Measurements from ENCODE around the gene ZG16B. TPM values are rescaled to one million over a fixed set of nuclear protein-coding genes. Genes with fewer than 3 reads are reported as not detected.

ZG16B gene
- total and polyA plus RNA-seq, 2 donors (not counting 1 experiment from before 2014, with no cell fraction given) = not detected

GRCh38 chr16:2831203-2831602 lies 1.1 kb downstream of the ZG16B start:
- ChIA-PET POLR2A (no interaction called here), CTCF (no interaction called here)
- no peak overlapping the region for H3K27ac Mint-ChIP-seq
- WGBS (ENCODE audit: insufficient coverage) = 95% methylated on average over 15 of the region's 15 CpGs
- no peaks in the 10 kb centered on the region for H3K9me3 Mint-ChIP-seq (ENCODE audit: insufficient read depth)
- no peaks in the 10 kb centered on the region for H3K36me3 ChIP-seq (replicated peaks in 1 of 2; ENCODE audit: control extremely low read depth in 1 of 2, control insufficient read depth in 1 of 2, extremely low read depth in 1 of 2, insufficient read depth in 2 of 2, low read length in 1 of 2)
- H3K4me3 Mint-ChIP-seq = no peak overlapping the region
- peaks cover 0 to 34% (median 5%) of the 10 kb centered on the region in 4 experiments for H3K27me3 ChIP-seq (replicated peaks in 1 of 4; ENCODE audit: control extremely low read depth in 1 of 4, control insufficient read depth in 3 of 4, insufficient read depth in 4 of 4, low read length in 3 of 4)
- no peaks in the 10 kb centered on the region for H3K4me1 ChIP-seq (ENCODE audit: control insufficient read depth in 2 of 2, insufficient read depth in 2 of 2, low read length in 2 of 2)
- no peak overlapping the region for H3K27ac ChIP-seq (ENCODE audit: low read length in 2 of 2)
- no peak overlapping the region for H2AFZ ChIP-seq (ENCODE audit: insufficient read depth, low read depth, low read length, poor library complexity, severe bottlenecking)
- peaks cover 27% of the 10 kb centered on the region for H3K27me3 Mint-ChIP-seq
- no peaks in the 10 kb centered on the region for H4K20me1 ChIP-seq (ENCODE audit: control insufficient read depth, insufficient read depth, low read length, poor library complexity, severe bottlenecking)
- H3K9ac ChIP-seq (ENCODE audit: low read length) = no peak overlapping the region
- H3K4me3 ChIP-seq (ENCODE audit: control extremely low read depth in 1 of 5, extremely low read depth in 1 of 5, insufficient read depth in 1 of 5, low read depth in 2 of 5, low read length in 4 of 5) = no peak overlapping the region
- no peaks in the 10 kb centered on the region for H3K9me3 ChIP-seq (ENCODE audit: control extremely low read depth in 1 of 3, control insufficient read depth in 2 of 3, insufficient read depth in 1 of 3, low read length in 2 of 3)
- ATAC-seq (ENCODE audit: low read depth) (no peak), DNase-seq (no peak)
- no peaks in the 10 kb centered on the region for H3K4me1 Mint-ChIP-seq
- intact Hi-C loops (cut with micrococcal nuclease) = no loop called here
- no peaks in the 10 kb centered on the region for H3K79me2 ChIP-seq (ENCODE audit: control insufficient read depth, insufficient read depth, low read length)
- TF ChIP-seq, protein P1, sequence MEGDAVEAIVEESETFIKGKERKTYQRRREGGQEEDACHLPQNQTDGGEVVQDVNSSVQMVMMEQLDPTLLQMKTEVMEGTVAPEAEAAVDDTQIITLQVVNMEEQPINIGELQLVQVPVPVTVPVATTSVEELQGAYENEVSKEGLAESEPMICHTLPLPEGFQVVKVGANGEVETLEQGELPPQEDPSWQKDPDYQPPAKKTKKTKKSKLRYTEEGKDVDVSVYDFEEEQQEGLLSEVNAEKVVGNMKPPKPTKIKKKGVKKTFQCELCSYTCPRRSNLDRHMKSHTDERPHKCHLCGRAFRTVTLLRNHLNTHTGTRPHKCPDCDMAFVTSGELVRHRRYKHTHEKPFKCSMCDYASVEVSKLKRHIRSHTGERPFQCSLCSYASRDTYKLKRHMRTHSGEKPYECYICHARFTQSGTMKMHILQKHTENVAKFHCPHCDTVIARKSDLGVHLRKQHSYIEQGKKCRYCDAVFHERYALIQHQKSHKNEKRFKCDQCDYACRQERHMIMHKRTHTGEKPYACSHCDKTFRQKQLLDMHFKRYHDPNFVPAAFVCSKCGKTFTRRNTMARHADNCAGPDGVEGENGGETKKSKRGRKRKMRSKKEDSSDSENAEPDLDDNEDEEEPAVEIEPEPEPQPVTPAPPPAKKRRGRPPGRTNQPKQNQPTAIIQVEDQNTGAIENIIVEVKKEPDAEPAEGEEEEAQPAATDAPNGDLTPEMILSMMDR (IDR thresholded peaks at IDR 0.05) = no peak
- TF ChIP-seq EZH2 (IDR thresholded peaks at IDR 0.05; ENCODE audit: borderline replicate concordance, insufficient read depth, low read depth, low read length, poor library complexity, severe bottlenecking) = no peak
- H3K4me2 ChIP-seq (replicated peaks; ENCODE audit: low read depth, low read length, poor library complexity, severe bottlenecking) = no peak overlapping the region

DNA sequence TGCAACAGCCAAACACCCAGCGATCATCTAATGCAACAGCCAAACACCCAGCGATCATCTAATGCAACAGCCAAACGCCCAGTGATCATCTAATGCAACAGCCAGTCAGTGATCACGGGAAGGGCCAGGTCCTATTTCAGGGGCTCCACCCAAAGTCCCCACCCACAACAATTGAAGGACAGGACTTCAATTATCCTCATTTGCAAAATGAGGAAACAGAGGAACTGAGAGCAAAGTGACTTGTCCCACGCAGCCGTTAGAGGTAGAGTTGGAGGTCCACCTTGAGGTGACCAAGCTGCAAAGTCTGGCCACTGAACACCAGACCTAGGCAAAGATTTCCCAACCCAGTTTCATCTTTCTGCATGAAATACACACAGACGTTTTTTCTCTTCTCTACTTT lies 3.7 kb downstream of the ZG16B start:
- ATAC-seq (ENCODE audit: low read depth) = no peak
- Histone ChIP-seq H3K9me3 (ENCODE audit: control extremely low read depth in 1 of 3, control insufficient read depth in 2 of 3, insufficient read depth in 1 of 3, low read length in 2 of 3) (no peaks in the 10 kb centered on the region), H4K20me1 (ENCODE audit: control insufficient read depth, insufficient read depth, low read length, poor library complexity, severe bottlenecking) (no peaks in the 10 kb centered on the region), H3K4me3 (ENCODE audit: control extremely low read depth in 1 of 5, extremely low read depth in 1 of 5, insufficient read depth in 1 of 5, low read depth in 2 of 5, low read length in 4 of 5) (no peak overlapping the region), H3K27ac (ENCODE audit: low read length in 2 of 2) (no peak overlapping the region), H3K79me2 (ENCODE audit: control insufficient read depth, insufficient read depth, low read length) (no peaks in the 10 kb centered on the region), H3K4me2 (replicated peaks; ENCODE audit: low read depth, low read length, poor library complexity, severe bottlenecking) (no peak overlapping the region), H3K27me3 (replicated peaks in 1 of 4; ENCODE audit: control extremely low read depth in 1 of 4, control insufficient read depth in 3 of 4, insufficient read depth in 4 of 4, low read length in 3 of 4) (peaks cover 0 to 55% (median 5%) of the 10 kb centered on the region in 4 experiments), H3K9ac (ENCODE audit: low read length) (no peak overlapping the region), H3K36me3 (replicated peaks in 1 of 2; ENCODE audit: control extremely low read depth in 1 of 2, control insufficient read depth in 1 of 2, extremely low read depth in 1 of 2, insufficient read depth in 2 of 2, low read length in 1 of 2) (no peaks in the 10 kb centered on the region), H2AFZ (ENCODE audit: insufficient read depth, low read depth, low read length, poor library complexity, severe bottlenecking) (no peak overlapping the region), H3K4me1 (ENCODE audit: control insufficient read depth in 2 of 2, insufficient read depth in 2 of 2, low read length in 2 of 2) (no peaks in the 10 kb centered on the region)
- WGBS (ENCODE audit: insufficient coverage) = 71% methylated on average over 4 of the region's 7 CpGs
- no peak for DNase-seq
- Mint-ChIP-seq H3K4me3 (no peak overlapping the region), H3K27ac (no peak overlapping the region), H3K27me3 (peaks cover 45% of the 10 kb centered on the region), H3K4me1 (no peaks in the 10 kb centered on the region), H3K9me3 (ENCODE audit: insufficient read depth) (no peaks in the 10 kb centered on the region)
- POLR2A ChIA-PET = no interaction called here
- TF ChIP-seq, protein P1 (IDR thresholded peaks at IDR 0.05) = no peak
- no peak for TF ChIP-seq EZH2 (IDR thresholded peaks at IDR 0.05; ENCODE audit: borderline replicate concordance, insufficient read depth, low read depth, low read length, poor library complexity, severe bottlenecking)
- CTCF ChIA-PET = no interaction called here
- intact Hi-C loops (cut with micrococcal nuclease) = no loop called here
